SU-DHL-6 (cell line): ENCODE results near the gene HLA-DQA2.
A peak's percentile ranks its signal among the peaks of the same experiment; 100 is the strongest.

Experiments used
- EZH2phosphoT487 ChIP-seq: fragments of 200-600 bp; sonication (generic), shearing (Covaris generic); conservative IDR thresholded peaks from 2 replicates; pipeline ENCODE4 v1.6.1; 2018; ENCODE audit warnings: mild to moderate bottlenecking, antibody characterized with exemption, low read length, moderate library complexity, mixed read lengths
- TF ChIP-seq, protein P1 (sequence below): fragments of 200-600 bp; sonication (generic); IDR thresholded peaks from one replicate; pipeline ENCODE4 v1.5.1; 2017; ENCODE audit warnings: antibody characterized with exemption, mild to moderate bottlenecking, low read length, moderate library complexity; ENCODE audit not compliant: insufficient read depth, poor library complexity, severe bottlenecking

GRCh38 chr6:32700391-32701040 lies 40.7 kb upstream of the HLA-DQA2 start:
- TF ChIP-seq, protein P1, sequence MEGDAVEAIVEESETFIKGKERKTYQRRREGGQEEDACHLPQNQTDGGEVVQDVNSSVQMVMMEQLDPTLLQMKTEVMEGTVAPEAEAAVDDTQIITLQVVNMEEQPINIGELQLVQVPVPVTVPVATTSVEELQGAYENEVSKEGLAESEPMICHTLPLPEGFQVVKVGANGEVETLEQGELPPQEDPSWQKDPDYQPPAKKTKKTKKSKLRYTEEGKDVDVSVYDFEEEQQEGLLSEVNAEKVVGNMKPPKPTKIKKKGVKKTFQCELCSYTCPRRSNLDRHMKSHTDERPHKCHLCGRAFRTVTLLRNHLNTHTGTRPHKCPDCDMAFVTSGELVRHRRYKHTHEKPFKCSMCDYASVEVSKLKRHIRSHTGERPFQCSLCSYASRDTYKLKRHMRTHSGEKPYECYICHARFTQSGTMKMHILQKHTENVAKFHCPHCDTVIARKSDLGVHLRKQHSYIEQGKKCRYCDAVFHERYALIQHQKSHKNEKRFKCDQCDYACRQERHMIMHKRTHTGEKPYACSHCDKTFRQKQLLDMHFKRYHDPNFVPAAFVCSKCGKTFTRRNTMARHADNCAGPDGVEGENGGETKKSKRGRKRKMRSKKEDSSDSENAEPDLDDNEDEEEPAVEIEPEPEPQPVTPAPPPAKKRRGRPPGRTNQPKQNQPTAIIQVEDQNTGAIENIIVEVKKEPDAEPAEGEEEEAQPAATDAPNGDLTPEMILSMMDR: peak; percentile 74
- TF ChIP-seq EZH2phosphoT487: no peak
